Measurements from ENCODE around the gene CBL. TPM values are rescaled to one million over a fixed set of nuclear protein-coding genes. Genes with fewer than 3 reads are reported as not detected.

The CBL gene
- total and polyA plus RNA-seq, 10 of the 15 experiments (the other 5 are each of a cell fraction or from before 2014, with no cell fraction given) = 3.9 to 27.1 (median 9.5) TPM

DNA sequence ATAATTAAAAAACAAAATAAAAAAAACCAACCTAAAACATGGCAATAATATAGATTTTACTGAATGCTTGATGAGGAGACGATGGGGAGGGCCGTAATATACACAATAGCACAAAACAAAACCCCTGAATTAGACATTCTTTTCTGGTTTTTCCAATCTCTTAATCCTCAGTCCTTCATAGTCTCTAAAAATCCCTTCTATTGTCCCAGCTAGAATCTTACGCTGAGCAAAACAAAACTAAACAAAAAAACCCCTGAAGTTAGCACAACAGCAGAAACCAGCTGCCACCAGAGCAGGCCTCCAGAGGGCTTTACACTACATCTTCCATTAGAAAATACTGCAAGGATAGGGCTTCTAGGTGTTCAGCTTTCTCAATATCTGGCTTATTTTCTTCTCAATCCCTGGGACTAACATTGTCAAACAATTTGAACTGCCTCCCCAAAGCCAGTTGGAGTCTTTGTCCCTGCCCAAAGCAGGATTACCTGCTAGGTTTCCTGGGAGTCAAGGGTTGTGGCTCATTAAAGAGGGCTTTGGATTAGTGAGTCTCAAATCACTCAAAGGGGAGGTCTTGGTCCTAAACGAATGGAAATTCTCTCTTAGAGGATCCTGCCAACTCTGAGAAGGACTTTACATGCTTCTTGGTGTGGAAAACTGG is 126.1 kb downstream of the CBL start:
- RAD21 ChIA-PET (ENCODE audit: unreplicated experiment) = interaction anchor here (1.6 kb wide), 1 partner anchor 11 kb away, joined by 3 read pairs; no protein-coding TSS in a partner anchor
- DNase-seq (ENCODE audit: low read depth, low spot score) (no peak), FAIRE-seq (no peak), ATAC-seq (no peak)
- H2AFZ ChIP-seq (ENCODE audit: control insufficient read depth, low read depth, low read length) = no peak overlapping the region
- peaks cover 13% of the 10 kb centered on the region for H3K79me2 ChIP-seq (ENCODE audit: control insufficient read depth, insufficient read depth, low read length)
- no peaks in the 10 kb centered on the region for H3K27me3 ChIP-seq (replicated peaks in 1 of 2; ENCODE audit: control insufficient read depth in 2 of 2, insufficient read depth in 2 of 2, low read length in 1 of 2)
- SMC1A ChIA-PET (ENCODE audit: uncharacterized antibody, unreplicated experiment) = interaction anchor here (1.2 to 1.4 kb wide), 2 partner anchors 9 to 11 kb away, joined by 4 read pairs; no protein-coding TSS in a partner anchor
- H3K9ac ChIP-seq (ENCODE audit: control insufficient read depth, insufficient read depth, low read length) = no peak overlapping the region
- POLR2A ChIA-PET = interaction anchor here (1.2 kb wide), 1 partner anchor 11 kb away, joined by 3 read pairs; no protein-coding TSS in a partner anchor
- no TSS peak for BruUV-seq (replicated peaks)
- in situ Hi-C loops (cut with MboI) (no loop called here), intact Hi-C loops (cut with micrococcal nuclease; ENCODE audit: unreplicated experiment) (no loop called here)
- WGBS (ENCODE audit: insufficient coverage, insufficient replicate concordance, low lambda C conversion rate, missing lambda C conversion rate) = 59% methylated on average over 4 of the region's 4 CpGs
- CTCF ChIA-PET = interaction anchor here (6.1 kb wide), 1 partner anchor 10 kb away, joined by 58 read pairs; no protein-coding TSS in a partner anchor
- no peak overlapping the region for H3K27ac ChIP-seq (ENCODE audit: control insufficient read depth, insufficient read depth)
- no peaks in the 10 kb centered on the region for H3K9me3 ChIP-seq (replicated peaks; ENCODE audit: control insufficient read depth, insufficient read depth, low read length)
- H3K36me3 ChIP-seq (ENCODE audit: control insufficient read depth in 2 of 2, insufficient read depth in 2 of 2, low read length in 1 of 2) = no peaks in the 10 kb centered on the region
- peaks cover 12% of the 10 kb centered on the region for H3K4me1 ChIP-seq (ENCODE audit: control insufficient read depth, insufficient read depth, low read length)
- H3K4me2 ChIP-seq (ENCODE audit: control insufficient read depth, insufficient read depth) = no peak overlapping the region
- no peaks in the 10 kb centered on the region for H4K20me1 ChIP-seq (ENCODE audit: control insufficient read depth, insufficient read depth)
- H3K4me3 ChIP-seq = no peak overlapping the region
- TF ChIP-seq, protein P1, sequence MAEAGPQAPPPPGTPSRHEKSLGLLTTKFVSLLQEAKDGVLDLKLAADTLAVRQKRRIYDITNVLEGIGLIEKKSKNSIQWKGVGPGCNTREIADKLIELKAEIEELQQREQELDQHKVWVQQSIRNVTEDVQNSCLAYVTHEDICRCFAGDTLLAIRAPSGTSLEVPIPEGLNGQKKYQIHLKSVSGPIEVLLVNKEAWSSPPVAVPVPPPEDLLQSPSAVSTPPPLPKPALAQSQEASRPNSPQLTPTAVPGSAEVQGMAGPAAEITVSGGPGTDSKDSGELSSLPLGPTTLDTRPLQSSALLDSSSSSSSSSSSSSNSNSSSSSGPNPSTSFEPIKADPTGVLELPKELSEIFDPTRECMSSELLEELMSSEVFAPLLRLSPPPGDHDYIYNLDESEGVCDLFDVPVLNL (IDR thresholded peaks at IDR 0.05; ENCODE audit: low read depth, low read length) = no peak
- TF ChIP-seq, protein P2, sequence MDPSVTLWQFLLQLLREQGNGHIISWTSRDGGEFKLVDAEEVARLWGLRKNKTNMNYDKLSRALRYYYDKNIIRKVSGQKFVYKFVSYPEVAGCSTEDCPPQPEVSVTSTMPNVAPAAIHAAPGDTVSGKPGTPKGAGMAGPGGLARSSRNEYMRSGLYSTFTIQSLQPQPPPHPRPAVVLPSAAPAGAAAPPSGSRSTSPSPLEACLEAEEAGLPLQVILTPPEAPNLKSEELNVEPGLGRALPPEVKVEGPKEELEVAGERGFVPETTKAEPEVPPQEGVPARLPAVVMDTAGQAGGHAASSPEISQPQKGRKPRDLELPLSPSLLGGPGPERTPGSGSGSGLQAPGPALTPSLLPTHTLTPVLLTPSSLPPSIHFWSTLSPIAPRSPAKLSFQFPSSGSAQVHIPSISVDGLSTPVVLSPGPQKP (IDR thresholded peaks at IDR 0.05; ENCODE audit: low read depth, low read length) = no peak
- TF ChIP-seq MYC (IDR thresholded peaks at IDR 0.05; ENCODE audit: insufficient read depth, insufficient read length, insufficient replicate concordance, low read length, severe bottlenecking) = no peak
- TF ChIP-seq, protein P3, sequence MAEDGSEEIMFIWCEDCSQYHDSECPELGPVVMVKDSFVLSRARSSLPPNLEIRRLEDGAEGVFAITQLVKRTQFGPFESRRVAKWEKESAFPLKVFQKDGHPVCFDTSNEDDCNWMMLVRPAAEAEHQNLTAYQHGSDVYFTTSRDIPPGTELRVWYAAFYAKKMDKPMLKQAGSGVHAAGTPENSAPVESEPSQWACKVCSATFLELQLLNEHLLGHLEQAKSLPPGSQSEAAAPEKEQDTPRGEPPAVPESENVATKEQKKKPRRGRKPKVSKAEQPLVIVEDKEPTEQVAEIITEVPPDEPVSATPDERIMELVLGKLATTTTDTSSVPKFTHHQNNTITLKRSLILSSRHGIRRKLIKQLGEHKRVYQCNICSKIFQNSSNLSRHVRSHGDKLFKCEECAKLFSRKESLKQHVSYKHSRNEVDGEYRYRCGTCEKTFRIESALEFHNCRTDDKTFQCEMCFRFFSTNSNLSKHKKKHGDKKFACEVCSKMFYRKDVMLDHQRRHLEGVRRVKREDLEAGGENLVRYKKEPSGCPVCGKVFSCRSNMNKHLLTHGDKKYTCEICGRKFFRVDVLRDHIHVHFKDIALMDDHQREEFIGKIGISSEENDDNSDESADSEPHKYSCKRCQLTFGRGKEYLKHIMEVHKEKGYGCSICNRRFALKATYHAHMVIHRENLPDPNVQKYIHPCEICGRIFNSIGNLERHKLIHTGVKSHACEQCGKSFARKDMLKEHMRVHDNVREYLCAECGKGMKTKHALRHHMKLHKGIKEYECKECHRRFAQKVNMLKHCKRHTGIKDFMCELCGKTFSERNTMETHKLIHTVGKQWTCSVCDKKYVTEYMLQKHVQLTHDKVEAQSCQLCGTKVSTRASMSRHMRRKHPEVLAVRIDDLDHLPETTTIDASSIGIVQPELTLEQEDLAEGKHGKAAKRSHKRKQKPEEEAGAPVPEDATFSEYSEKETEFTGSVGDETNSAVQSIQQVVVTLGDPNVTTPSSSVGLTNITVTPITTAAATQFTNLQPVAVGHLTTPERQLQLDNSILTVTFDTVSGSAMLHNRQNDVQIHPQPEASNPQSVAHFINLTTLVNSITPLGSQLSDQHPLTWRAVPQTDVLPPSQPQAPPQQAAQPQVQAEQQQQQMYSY (CRISPR knock-in tag; IDR thresholded peaks at IDR 0.05) = no peak
- TF ChIP-seq HCFC1 (IDR thresholded peaks at IDR 0.05; ENCODE audit: low read length) = no peak
- TF ChIP-seq HDGF (IDR thresholded peaks at IDR 0.05) = no peak
- TF ChIP-seq, protein P4, sequence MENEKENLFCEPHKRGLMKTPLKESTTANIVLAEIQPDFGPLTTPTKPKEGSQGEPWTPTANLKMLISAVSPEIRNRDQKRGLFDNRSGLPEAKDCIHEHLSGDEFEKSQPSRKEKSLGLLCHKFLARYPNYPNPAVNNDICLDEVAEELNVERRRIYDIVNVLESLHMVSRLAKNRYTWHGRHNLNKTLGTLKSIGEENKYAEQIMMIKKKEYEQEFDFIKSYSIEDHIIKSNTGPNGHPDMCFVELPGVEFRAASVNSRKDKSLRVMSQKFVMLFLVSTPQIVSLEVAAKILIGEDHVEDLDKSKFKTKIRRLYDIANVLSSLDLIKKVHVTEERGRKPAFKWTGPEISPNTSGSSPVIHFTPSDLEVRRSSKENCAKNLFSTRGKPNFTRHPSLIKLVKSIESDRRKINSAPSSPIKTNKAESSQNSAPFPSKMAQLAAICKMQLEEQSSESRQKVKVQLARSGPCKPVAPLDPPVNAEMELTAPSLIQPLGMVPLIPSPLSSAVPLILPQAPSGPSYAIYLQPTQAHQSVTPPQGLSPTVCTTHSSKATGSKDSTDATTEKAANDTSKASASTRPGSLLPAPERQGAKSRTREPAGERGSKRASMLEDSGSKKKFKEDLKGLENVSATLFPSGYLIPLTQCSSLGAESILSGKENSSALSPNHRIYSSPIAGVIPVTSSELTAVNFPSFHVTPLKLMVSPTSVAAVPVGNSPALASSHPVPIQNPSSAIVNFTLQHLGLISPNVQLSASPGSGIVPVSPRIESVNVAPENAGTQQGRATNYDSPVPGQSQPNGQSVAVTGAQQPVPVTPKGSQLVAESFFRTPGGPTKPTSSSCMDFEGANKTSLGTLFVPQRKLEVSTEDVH (IDR thresholded peaks at IDR 0.05; ENCODE audit: low read depth, partially characterized antibody) = no peak
- no peak for TF ChIP-seq NBN (IDR thresholded peaks at IDR 0.05)
- TF ChIP-seq PML (IDR thresholded peaks at IDR 0.05; ENCODE audit: low read length) = no peak
- TF ChIP-seq ZZZ3 (IDR thresholded peaks at IDR 0.05; ENCODE audit: control insufficient read depth, insufficient read length, low read depth) = no peak
- no peak for TF ChIP-seq POLR2AphosphoS5 (IDR thresholded peaks at IDR 0.05; ENCODE audit: low read length)
- no peak for TF ChIP-seq MEF2B (IDR thresholded peaks at IDR 0.05; ENCODE audit: partially characterized antibody, poor library complexity, severe bottlenecking)
- TF ChIP-seq ZSCAN29 (IDR thresholded peaks at IDR 0.05) = no peak
- no peak for TF ChIP-seq MTA2 (IDR thresholded peaks at IDR 0.05; ENCODE audit: low read depth)
- TF ChIP-seq FOXM1 (IDR thresholded peaks at IDR 0.05; ENCODE audit: low read depth, low read length) = no peak
- no peak for TF ChIP-seq WRNIP1 (IDR thresholded peaks at IDR 0.05; ENCODE audit: borderline replicate concordance, low read depth, low read length)

Data from GM12878 (cell line).